SHP77 (cell line): ENCODE measurements around the gene STK32B.
A peak's percentile ranks its signal among the peaks of the same experiment; 100 is the strongest.
"Not testable (repeated sequence)": the region's sequence is repeated elsewhere in the genome, so short reads cannot be mapped to it uniquely, and the experiment has no call there.

Experiments used
- DNase-seq, 2 experiments: peaks; one replicate each; lab custom pipeline; 2025; lab: John Stamatoyannopoulos, UW

The STK32B gene

GRCh38 chr4:5030221-5030620 is 21.1 kb upstream of the STK32B start:
- no peak for DNase-seq

DNA sequence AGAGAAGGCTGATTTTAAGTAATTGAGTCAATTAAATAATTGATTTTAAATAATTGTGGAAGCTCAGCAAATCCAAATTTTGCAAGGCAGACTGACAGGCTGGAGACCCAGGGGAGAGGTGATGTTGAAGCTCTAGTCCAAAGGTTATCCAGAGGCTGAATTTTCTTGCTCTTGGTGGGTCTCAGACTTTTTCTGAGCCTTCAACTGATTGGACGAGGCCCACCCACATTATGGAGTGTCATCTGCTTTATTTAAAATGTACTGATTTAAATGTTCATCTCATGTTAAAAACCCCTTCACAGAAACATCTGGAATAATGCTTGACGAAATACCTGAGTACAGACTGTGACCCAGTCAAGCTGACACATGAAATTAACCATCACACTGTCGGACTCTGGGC is 20.4 kb upstream of the STK32B start:
- DNase-seq, result no peak

DNA sequence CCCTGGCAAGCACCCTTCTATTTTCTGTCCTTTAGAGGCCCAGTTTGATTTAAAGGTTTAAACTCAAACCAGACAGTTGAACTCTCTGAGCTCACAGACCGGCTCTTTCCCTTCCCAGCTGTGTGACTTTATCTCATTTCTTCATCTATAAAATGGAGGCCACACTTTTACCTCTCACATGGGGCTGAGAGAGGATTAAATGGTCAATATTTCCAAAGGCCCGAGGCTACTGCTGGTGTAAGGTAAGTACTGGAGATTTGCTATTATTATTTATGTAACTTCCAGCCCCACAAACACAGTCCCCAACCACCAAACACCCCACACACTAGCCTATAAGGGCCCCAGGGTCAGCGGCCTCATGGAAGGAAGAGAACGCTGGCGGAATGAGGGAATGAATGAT is 18.5 kb upstream of the STK32B start:
- no peak for DNase-seq

- no peak for DNase-seq
Measured at GRCh38 chr4:5033281-5033841, 17.9 kb upstream of the STK32B start.

DNA sequence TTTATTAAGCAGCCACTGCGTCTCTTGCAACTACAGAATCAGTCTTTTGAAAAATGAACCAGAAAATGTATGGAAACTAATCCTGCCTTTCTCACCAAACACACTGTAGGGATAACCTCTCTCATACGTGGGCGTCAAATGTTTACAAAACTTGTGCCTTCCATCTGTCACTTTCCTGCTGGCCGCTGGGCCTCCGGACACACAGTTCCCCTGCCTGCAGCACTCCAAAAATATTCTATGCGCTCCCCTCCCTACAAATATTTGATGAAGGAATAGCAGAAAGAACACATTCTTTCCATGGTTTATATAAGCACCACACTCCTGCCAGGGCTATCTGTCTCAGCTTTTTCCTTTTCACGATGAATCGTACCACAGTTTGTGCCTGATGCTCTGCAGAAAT is 17.1 kb upstream of the STK32B start:
- DNase-seq, result no peak

DNA sequence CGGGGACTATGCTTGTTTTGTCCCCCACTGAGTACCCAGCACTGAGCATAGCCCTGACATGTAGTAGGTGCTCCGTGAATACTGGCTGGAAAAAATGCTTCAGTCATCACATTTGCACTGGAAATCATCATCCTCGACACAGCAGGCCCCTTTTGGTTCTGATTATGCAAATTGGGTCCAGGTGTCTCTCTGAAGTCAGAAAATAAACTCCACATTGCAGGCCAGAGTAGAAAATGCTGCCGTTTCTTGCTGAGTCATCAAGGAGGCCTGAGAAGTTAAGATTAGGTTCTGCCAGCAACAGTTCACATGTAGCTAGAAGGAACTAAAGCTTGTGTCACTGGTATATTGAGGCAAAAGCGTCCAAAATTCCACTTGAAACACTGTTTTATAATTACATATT is 15.0 kb upstream of the STK32B start:
- no peak for DNase-seq

- no peak for DNase-seq
Measured at GRCh38 chr4:5037553-5038551, 13.4 kb upstream of the STK32B start.

GRCh38 chr4:5039800-5040199 is 11.5 kb upstream of the STK32B start:
- no peak for DNase-seq

- DNase-seq, result no peak
Measured at GRCh38 chr4:5040856-5041620, 10.2 kb upstream of the STK32B start.

- DNase-seq, result no peak
Measured at GRCh38 chr4:5041699-5042098, 9.6 kb upstream of the STK32B start.

DNA sequence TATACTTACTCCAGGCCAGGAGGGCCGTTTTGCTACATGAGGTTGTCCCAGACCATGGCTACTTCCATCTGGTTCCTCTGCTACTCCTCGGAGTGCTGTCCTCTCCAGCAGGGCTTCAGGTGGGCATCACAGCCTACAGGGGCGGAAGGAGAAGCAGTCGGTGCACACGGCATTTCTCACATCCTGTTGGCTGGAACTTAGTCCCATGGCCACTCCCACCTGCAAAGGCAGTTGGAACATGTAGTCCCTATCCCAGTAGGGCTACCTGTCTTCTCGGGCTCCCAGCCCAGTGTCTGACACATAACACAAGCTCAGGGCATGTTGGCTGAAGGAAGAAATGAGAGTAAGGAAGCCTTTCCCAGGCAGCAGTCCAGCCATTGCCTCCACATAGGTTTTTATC is 7.7 kb upstream of the STK32B start:
- DNase-seq, result no peak

DNA sequence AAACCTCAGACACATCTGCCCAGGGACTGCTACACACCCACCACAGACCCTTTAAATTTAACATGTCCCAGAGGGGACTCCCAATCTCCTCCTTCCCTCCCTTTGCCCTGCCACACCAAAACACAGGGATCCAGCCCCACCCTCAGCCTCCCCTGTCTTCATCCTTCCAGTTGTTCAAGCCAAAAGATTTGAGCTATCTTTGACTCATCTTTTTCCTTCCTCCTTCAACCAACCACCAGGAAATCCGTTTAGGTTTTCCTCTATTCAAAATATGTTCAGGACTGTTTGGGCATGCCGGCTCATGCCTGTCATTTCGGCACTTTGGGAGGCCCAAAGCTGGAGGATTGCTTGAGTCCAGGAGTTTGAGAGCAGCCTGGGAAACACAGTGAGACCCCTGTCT is 6.9 kb upstream of the STK32B start:
- DNase-seq, result no peak

DNA sequence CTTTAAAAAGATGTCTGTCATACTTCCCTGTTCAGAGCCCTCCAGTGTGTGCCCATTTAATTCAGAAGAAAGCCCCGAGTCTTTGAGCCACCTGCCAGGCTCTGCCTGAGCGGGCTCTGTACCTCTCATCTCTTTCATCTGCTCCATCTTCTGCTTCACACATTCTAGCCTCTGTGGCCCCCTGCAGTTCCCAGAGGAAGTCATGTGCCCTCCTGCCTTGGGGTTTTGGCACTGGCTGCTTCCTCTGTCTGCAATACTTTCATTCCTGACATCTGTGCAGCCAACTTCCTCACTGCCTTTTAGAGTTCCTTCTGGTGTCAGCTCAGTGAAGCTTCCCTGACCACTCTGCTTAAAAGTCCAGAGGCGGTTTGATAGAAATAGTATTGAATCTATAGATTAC is 6.2 kb upstream of the STK32B start:
- DNase-seq, result no peak

DNA sequence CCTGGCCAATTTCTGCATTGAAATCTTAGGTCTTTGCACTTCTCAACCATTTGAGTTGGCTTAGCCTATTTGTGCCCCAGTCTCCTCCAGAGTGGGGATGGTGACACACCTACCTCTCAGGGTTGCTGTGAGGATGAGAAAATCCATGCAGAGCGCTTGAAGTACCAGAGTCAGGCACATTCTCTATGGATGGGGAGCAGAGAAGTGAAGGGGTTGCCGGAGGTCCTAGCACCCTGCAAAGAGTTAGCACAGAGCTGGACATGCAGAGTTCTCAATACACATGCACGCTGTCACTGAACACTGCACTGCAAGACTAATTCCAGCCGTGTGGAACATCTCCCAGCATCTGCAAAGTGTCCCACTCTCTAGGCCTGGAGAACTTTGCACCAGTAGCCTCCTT is 2.6 kb upstream of the STK32B start:
- DNase-seq, result no peak

- DNase-seq, result peak; percentile 26 to 52
Measured at GRCh38 chr4:5050520-5051277, 581 bp upstream of the STK32B start.

GRCh38 chr4:5052204-5052702 is 973 bp downstream of the STK32B start:
- DNase-seq, result no peak

DNA sequence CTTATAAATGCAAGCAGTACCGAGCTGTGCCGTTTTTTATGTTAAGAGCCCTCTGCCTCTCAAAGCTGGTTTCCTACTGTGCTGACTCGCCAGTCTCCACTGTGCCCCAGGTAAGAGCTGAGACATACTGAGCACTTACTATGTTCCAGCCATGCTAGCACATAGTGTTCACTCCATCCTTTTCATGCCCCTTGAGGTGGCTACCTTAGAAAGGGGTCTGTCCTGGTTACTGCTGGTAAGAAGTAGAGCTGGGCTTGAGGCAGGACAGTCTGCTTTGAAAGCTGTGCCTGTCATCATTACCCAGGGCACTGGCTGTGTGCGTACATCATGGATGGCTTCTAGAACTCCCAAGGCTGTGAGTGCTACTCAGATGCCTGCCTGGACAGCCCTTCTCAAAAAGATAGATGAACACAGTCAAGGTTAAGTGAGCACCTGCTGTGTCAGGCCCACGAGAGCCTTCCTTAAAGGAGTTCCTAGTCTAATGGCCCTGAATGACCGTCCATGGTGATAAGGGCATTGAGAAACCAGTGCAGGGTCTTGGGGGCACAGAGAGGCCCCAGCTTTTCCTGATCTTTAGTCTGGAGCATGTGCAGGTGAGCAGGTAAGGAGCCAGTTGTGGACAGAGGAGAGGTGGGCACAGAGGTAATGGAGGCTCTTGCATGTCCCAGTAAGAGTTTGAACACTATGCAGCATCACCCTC is 1.6 kb downstream of the STK32B start:
- DNase-seq, result no peak

GRCh38 chr4:5054532-5054931 is 3.3 kb downstream of the STK32B start:
- DNase-seq, result no peak

DNA sequence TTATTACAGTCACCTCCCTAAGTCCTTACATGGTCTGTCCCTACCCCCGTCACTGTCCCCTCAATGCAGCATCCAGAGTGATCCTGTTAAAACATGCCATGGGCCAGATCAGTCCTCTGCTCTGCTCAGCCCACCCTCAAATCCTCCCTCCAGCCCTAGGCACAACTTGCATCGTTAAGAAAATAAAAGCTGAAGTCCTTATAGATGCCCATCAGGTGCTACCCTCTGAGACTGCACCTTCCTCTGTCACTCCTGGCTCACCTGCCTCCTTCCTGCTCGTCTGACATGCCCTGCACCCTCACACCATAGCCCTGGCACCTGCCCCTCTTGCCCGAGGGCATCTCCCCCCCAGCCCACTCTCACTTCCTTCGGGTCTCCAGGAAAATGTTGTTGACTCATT is 4.1 kb downstream of the STK32B start:
- DNase-seq, result no peak

DNA sequence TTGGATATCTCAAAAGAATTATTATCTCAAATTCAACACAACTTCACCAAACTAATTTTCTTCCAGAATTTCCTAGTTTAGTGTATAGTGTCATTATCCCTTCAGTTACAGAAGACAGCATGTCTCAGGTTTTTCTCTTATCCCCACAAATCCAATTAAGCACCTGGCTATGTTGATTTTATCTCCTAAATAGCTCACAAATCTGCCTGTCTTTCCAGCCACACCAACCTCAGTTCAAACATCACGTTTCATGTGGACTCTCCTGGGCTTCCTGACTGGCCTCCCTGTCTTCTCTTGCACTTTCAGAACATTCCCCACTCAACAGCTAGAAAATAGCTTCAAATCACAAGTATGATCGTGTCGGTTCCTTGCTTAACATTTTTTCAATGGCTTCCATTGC is 14.8 kb downstream of the STK32B start:
- no peak for DNase-seq

- DNase-seq, result not testable (repeated sequence)
Measured at GRCh38 chr4:5066968-5067367, 15.7 kb downstream of the STK32B start.
